Lung (tissue), 12 donors: ENCODE measurements around the gene RTN4IP1. TPM values are rescaled to one million over a fixed set of nuclear protein-coding genes. Genes with fewer than 3 reads are reported as not detected.

ENCODE experiments used
- ATAC-seq: fragments of 200-7000 bp; cut with Tn5 transposase; one replicate; pipeline ENCODE4 v1.9.1; 2020; ENCODE audit warnings: moderate number of reproducible peaks; ENCODE audit not compliant: insufficient read depth, low FRiP score
- DNase-seq, 3 donors: peaks; one replicate each; pipeline ENCODE4 v3.0.0-alpha.2; 2013 to 2017
- H3K27ac ChIP-seq, 2 donors: one replicate each; pipeline ENCODE4 v1.5.1; 2013; ENCODE audit warnings: mild to moderate bottlenecking in 2 of 2, moderate library complexity in 2 of 2, control low read depth in 1 of 2, inconsistent platforms in 1 of 2, low read depth in 1 of 2, low read length in 1 of 2
- H3K27me3 ChIP-seq, 3 donors: one replicate each; pipeline ENCODE4 v1.5.1; 2013; ENCODE audit warnings: low read length in 2 of 3; ENCODE audit not compliant: control insufficient read depth in 3 of 3, insufficient read depth in 3 of 3
- H3K36me3 ChIP-seq, 4 donors: one replicate each; pipeline ENCODE4 v1.5.1; 2013; ENCODE audit warnings: low read length in 4 of 4, mild to moderate bottlenecking in 1 of 4, moderate library complexity in 1 of 4; ENCODE audit not compliant: control insufficient read depth in 4 of 4, insufficient read depth in 4 of 4
- H3K4me1 ChIP-seq, 5 donors: one replicate each; pipeline ENCODE4 v1.5.1; 2013; ENCODE audit warnings: low read length in 5 of 5, mild to moderate bottlenecking in 2 of 5, moderate library complexity in 1 of 5; ENCODE audit not compliant: control insufficient read depth in 5 of 5, insufficient read depth in 5 of 5
- H3K4me3 ChIP-seq: one replicate; pipeline ENCODE4 v1.5.1; 2013; ENCODE audit warnings: mild to moderate bottlenecking, control low read depth, moderate library complexity
- H3K9ac ChIP-seq, 2 donors: one replicate each; pipeline ENCODE4 v1.5.1; 2013; ENCODE audit warnings: low read length in 2 of 2, control low read depth in 1 of 2; ENCODE audit not compliant: insufficient read depth in 1 of 2
- H3K9me3 ChIP-seq, 4 donors: one replicate each; pipeline ENCODE4 v1.5.1; 2013; ENCODE audit warnings: low read length in 3 of 4, mild to moderate bottlenecking in 1 of 4, moderate library complexity in 1 of 4; ENCODE audit not compliant: control insufficient read depth in 4 of 4, insufficient read depth in 3 of 4
- CTCF ChIP-seq: IDR thresholded peaks from 2 replicates; pipeline ENCODE4 v1.5.1; 2012; ENCODE audit warnings: mild to moderate bottlenecking; ENCODE audit errors: control extremely low read depth, extremely low read depth
- WGBS, 2 donors: extraction: QIAGEN DNeasy Blood & Tissue Kit; methylation state at CpG; one replicate each; pipeline ENCODE4 v1.1.7; 2013; 5-methylcytosine and 5-hydroxymethylcytosine counted together
- polyA plus RNA-seq, 2 donors: library from polyadenylated mRNA; stranded (reverse); fragments of 200-250 nt; gene quantifications; one replicate each; pipeline ENCODE4 v1.2.1, GENCODE V29; 2013
- total RNA-seq, 2 donors: library from RNA; depleted of rRNA in 1 of 2; stranded (reverse); fragments of >200 nt in 1 of 2; gene quantifications; one replicate each; pipeline ENCODE4 v1.2.1, GENCODE V29; 2014 to 2021
- donor health status: control.
- donor health status: control.
- donor health status: Bipolar disorder and iron deficiency.
- donor health status: healthy.
- donor health status: DM: yes; HTN: yes; CAD: no.

The RTN4IP1 gene
- total and polyA plus RNA-seq, 4 donors, result 2.8 to 5.6 (median 4.6) TPM

DNA sequence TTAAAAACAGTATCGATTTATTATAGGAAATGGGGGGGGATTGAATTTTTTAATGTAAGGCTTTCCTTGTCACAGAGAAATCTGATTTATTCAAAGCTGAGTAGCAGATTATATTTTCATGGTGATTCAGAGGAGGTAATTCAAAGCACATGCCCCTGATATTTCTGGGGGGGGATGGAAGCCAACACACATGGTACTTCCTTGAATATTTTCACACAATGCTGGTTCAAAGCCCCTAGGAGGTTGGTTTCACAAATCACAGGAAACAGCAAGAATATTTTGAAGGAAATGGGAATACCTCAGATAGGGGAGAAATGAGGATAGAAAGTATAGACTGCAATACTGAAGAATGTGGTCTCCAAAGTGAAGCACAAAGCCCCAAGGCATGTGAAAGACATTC lies 98.8 kb downstream of the RTN4IP1 start:
- no peak overlapping the region for H3K9ac ChIP-seq
- no peak overlapping the region for H3K4me3 ChIP-seq
- TF ChIP-seq CTCF, result no peak
- no peak for ATAC-seq
- H3K27ac ChIP-seq, result no peak overlapping the region
- peaks cover 0 to 3% (median 0%) of the 10 kb centered on the region in 4 donors for H3K36me3 ChIP-seq
- no peak for DNase-seq
- no peaks in the 10 kb centered on the region for H3K27me3 ChIP-seq
- H3K4me1 ChIP-seq, result no peaks in the 10 kb centered on the region
- WGBS, 2 donors, result 96 to 100% methylated on average over 1 of the region's 1 CpG
- no peaks in the 10 kb centered on the region for H3K9me3 ChIP-seq

DNA sequence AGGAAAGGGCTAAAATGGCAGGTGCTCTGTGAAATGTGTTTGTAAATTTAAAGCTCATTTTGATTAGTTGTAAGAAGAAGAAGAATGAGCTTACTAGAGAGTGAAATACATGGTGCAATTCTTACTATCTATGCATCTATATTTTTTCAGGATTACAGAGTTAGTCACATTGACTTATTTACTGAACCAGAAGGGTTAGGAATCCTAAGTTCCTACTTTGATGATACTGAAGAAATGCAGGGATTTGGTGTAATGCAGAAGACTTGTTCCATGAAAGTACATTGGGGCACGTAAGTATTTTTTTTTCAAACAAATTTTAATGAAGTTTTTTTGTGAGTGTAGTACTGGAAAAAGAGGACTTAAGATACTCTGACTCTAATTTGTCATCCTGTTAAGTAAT lies 99.3 kb downstream of the RTN4IP1 start:
- Histone ChIP-seq H3K4me1 (no peaks in the 10 kb centered on the region), H3K4me3 (no peak overlapping the region), H3K9me3 (no peaks in the 10 kb centered on the region), H3K27ac (no peak overlapping the region), H3K9ac (no peak overlapping the region), H3K27me3 (no peaks in the 10 kb centered on the region), H3K36me3 (peaks cover 0 to 3% (median 0%) of the 10 kb centered on the region in 4 donors)
- DNase-seq (no peak), ATAC-seq (no peak)
- TF ChIP-seq CTCF, result no peak
- 96 to 97% methylated on average over 1 of the region's 1 CpG for WGBS, 2 donors

- ATAC-seq (no peak), DNase-seq (no peak)
- TF ChIP-seq CTCF, result no peak
- Histone ChIP-seq H3K27ac (no peak overlapping the region), H3K9me3 (no peaks in the 10 kb centered on the region), H3K9ac (no peak overlapping the region), H3K4me1 (no peaks in the 10 kb centered on the region), H3K27me3 (no peaks in the 10 kb centered on the region), H3K4me3 (no peak overlapping the region), H3K36me3 (peaks cover 0 to 3% (median 0%) of the 10 kb centered on the region in 4 donors)
- WGBS, 2 donors, result 95% methylated on average over 3 of the region's 3 CpGs
These were observed 99.9 kb downstream of the RTN4IP1 start for GRCh38 chr6:106529438-106529837.

- WGBS, 2 donors, result 93 to 96% methylated on average over 2 of the region's 2 CpGs
- DNase-seq (no peak), ATAC-seq (no peak)
- Histone ChIP-seq H3K4me1 (no peaks in the 10 kb centered on the region), H3K27ac (no peak overlapping the region), H3K9ac (no peak overlapping the region), H3K36me3 (peaks cover 0 to 3% (median 0%) of the 10 kb centered on the region in 4 donors), H3K9me3 (no peaks in the 10 kb centered on the region), H3K4me3 (no peak overlapping the region), H3K27me3 (no peaks in the 10 kb centered on the region)
- no peak for TF ChIP-seq CTCF
These were observed 100.8 kb downstream of the RTN4IP1 start for GRCh38 chr6:106528521-106528920.
